ENCODE results near the gene GSN.

The GSN gene

DNA sequence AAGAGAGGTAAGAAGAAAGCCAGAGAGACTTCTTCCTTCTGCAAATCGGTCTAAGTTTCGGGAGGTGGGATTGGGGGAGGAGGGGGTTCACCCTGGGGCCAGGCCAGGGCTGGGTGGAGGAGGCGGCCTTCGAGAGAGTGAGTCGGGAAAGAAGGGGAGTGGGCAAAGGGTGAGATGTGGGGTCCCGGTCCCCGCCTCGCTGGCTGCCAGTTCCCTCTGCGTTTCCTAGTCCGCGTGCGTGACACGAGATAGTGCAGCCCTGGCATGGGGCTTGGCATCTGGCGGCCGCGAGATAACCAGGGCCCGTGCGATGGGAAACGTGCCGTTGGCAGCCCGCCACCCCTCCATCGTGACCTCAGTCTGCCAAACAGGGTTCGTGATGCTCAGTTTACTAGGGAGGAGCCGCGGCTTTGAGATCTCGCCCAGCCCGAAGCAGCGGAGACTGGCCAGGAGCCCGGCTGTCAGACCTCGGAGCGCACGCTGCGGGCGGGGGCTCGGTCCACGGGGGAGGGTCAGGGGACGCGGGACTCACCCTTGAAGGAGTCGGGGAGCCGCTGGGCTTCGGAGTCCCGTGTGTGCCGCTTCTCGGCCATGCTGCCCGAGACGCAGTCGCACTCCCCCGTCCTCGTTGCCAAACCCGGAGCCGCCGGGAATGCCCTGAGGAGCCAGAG, 101.8 kb downstream of the GSN start, which contains the start of gene STOM:
Gene STOM (minus strand): TSS at position 656 of the 671 bp plus-strand sequence. CDS start 63 bp downstream, at position 593.
- H3K27ac ChIP-seq (ENCODE audit: low read depth, low read length), result no peak within 1 kb of the TSS

DNA sequence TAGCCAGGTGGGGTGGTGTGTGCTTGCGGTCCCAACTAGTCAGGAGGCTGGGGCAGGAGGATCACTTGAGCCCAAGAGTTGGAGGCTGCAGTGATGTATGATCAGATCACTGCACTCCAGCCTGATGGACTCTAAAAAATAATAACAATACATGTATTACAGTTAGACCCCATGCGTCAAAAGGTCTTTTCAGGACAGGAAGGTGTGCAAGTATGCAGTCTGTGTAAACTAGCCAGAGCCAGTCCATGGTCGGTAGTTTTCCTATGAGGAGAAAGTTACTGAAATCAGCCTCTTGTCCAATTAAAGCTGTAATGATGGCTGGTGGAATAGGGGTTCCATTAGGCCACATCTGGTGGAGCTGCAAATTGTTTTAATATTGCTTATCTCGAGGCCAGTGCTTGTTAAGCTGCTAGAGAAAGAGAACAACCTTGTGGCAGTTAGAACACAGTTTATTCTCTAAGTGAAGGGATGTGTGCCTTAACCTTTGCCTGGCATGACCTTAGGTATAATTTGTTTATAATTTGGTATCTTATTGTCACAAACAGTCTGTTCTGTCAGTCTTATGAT, 103.6 kb downstream of the GSN start:
- TF ChIP-seq EZH2phosphoT487 (IDR thresholded peaks at IDR 0.05; ENCODE audit: borderline replicate concordance, low read length), result no peak
- TF ChIP-seq, protein P1, sequence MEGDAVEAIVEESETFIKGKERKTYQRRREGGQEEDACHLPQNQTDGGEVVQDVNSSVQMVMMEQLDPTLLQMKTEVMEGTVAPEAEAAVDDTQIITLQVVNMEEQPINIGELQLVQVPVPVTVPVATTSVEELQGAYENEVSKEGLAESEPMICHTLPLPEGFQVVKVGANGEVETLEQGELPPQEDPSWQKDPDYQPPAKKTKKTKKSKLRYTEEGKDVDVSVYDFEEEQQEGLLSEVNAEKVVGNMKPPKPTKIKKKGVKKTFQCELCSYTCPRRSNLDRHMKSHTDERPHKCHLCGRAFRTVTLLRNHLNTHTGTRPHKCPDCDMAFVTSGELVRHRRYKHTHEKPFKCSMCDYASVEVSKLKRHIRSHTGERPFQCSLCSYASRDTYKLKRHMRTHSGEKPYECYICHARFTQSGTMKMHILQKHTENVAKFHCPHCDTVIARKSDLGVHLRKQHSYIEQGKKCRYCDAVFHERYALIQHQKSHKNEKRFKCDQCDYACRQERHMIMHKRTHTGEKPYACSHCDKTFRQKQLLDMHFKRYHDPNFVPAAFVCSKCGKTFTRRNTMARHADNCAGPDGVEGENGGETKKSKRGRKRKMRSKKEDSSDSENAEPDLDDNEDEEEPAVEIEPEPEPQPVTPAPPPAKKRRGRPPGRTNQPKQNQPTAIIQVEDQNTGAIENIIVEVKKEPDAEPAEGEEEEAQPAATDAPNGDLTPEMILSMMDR (IDR thresholded peaks at IDR 0.05; ENCODE audit: low read depth, low read length, poor library complexity, severe bottlenecking), result no peak
- H3K27me3 ChIP-seq (ENCODE audit: control insufficient read depth, low read length), result peaks cover 10% of the 10 kb centered on the region; the same call in 1 of the 2 replicates
- H3F3A ChIP-seq (ENCODE audit: control insufficient read depth, insufficient read depth), result peaks cover 6% of the 10 kb centered on the region; the same call in 1 of the 2 replicates
- H3K27ac ChIP-seq (ENCODE audit: low read depth, low read length), result no peak overlapping the region
- peaks cover 20% of the 10 kb centered on the region for H3K4me1 ChIP-seq (ENCODE audit: control insufficient read depth, low read length)
- no peaks in the 10 kb centered on the region for H3K79me2 ChIP-seq (ENCODE audit: control insufficient read depth, low read length)
- no peaks in the 10 kb centered on the region for H4K20me1 ChIP-seq (ENCODE audit: control insufficient read depth, insufficient read depth, low read depth, low read length)
- no peaks in the 10 kb centered on the region for H3K9me2 ChIP-seq (replicated peaks; ENCODE audit: control insufficient read depth, low read length)
- no peaks in the 10 kb centered on the region for H3K9me3 ChIP-seq (ENCODE audit: control insufficient read depth, insufficient read depth, low read length)
- no peaks in the 10 kb centered on the region for H3K36me3 ChIP-seq (ENCODE audit: control insufficient read depth, low read length)
- no peak overlapping the region for H3K4me3 ChIP-seq (ENCODE audit: low read length)
- no peak overlapping the region for H3K4me2 ChIP-seq (ENCODE audit: low read length)

More for the DNA sequence above, 101.8 kb downstream of the GSN start, which contains the start of gene STOM:
- H3K4me2 ChIP-seq (ENCODE audit: low read length), result peak within 1 kb of the TSS; percentile 99
- H3F3A ChIP-seq (ENCODE audit: control insufficient read depth, insufficient read depth), result peaks cover 6% of the 10 kb centered on the region; the same call in 1 of the 2 replicates
- no peaks in the 10 kb centered on the region for H3K9me2 ChIP-seq (replicated peaks; ENCODE audit: control insufficient read depth, low read length)
- no peaks in the 10 kb centered on the region for H3K79me2 ChIP-seq (ENCODE audit: control insufficient read depth, low read length)
- H3K27me3 ChIP-seq (ENCODE audit: control insufficient read depth, low read length), result peaks cover 10% of the 10 kb centered on the region; the same call in 1 of the 2 replicates
- TF ChIP-seq, protein P1 (IDR thresholded peaks at IDR 0.05; ENCODE audit: low read depth, low read length, poor library complexity, severe bottlenecking), result no peak
- no peak; the same call in 1 of the 2 replicates for TF ChIP-seq EZH2phosphoT487 (IDR thresholded peaks at IDR 0.05; ENCODE audit: borderline replicate concordance, low read length)
- H3K4me1 ChIP-seq (ENCODE audit: control insufficient read depth, low read length), result peaks cover 20% of the 10 kb centered on the region
- H3K9me3 ChIP-seq (ENCODE audit: control insufficient read depth, insufficient read depth, low read length), result no peaks in the 10 kb centered on the region
- H4K20me1 ChIP-seq (ENCODE audit: control insufficient read depth, insufficient read depth, low read depth, low read length), result no peaks in the 10 kb centered on the region
- peak within 1 kb of the TSS; percentile 94 for H3K4me3 ChIP-seq (ENCODE audit: low read length)
- H3K36me3 ChIP-seq (ENCODE audit: control insufficient read depth, low read length), result no peaks in the 10 kb centered on the region

DNA sequence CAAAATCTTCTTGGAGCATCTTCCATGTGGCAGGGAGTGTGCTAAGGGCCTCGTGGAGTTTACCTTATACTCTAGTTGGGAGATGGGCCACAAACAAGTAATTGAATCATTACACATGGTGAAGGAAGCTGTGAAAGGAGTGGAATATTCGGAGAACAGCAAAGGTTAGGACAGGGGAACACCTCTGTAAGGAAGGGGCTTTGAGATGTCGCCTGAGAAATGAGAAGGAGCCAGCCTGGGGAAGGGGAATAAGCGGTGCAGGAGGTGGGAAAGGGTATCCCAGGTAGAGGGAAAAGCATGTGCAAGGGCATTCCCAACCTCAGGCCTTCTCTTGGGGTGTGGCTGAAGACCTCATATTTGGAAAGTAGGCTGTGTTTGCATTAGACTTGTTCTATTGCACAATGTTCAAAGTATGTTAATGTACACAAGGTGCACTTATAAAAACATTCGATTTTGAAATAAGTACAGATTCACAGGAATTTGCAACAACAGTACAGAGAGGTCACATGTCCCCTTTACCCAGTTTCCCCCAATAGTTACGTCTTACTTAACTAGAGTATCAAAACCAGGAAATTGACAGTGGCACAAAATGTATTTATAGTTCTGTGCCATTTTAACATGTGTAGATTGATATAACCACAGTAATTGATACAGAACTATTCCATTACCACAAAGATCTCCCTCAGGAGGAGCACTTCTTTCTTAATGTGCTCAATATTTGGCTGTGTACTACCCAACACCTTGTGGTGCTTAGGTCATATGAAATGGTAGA, 104.5 kb downstream of the GSN start:
- H4K20me1 ChIP-seq (ENCODE audit: control insufficient read depth, insufficient read depth, low read depth, low read length), result no peaks in the 10 kb centered on the region
- H3F3A ChIP-seq (ENCODE audit: control insufficient read depth, insufficient read depth), result peaks cover 4% of the 10 kb centered on the region; the same call in 1 of the 2 replicates
- H3K4me2 ChIP-seq (ENCODE audit: low read length), result no peak overlapping the region
- H3K27me3 ChIP-seq (ENCODE audit: control insufficient read depth, low read length), result peaks cover 10% of the 10 kb centered on the region; the same call in 1 of the 2 replicates
- H3K79me2 ChIP-seq (ENCODE audit: control insufficient read depth, low read length), result no peaks in the 10 kb centered on the region
- H3K9me2 ChIP-seq (replicated peaks; ENCODE audit: control insufficient read depth, low read length), result no peaks in the 10 kb centered on the region
- TF ChIP-seq EZH2phosphoT487 (IDR thresholded peaks at IDR 0.05; ENCODE audit: borderline replicate concordance, low read length), result no peak
- TF ChIP-seq, protein P1 (IDR thresholded peaks at IDR 0.05; ENCODE audit: low read depth, low read length, poor library complexity, severe bottlenecking), result no peak
- no peak overlapping the region for H3K4me3 ChIP-seq (ENCODE audit: low read length)
- peaks cover 20% of the 10 kb centered on the region for H3K4me1 ChIP-seq (ENCODE audit: control insufficient read depth, low read length)
- H3K36me3 ChIP-seq (ENCODE audit: control insufficient read depth, low read length), result no peaks in the 10 kb centered on the region
- H3K27ac ChIP-seq (ENCODE audit: low read depth, low read length), result no peak overlapping the region
- H3K9me3 ChIP-seq (ENCODE audit: control insufficient read depth, insufficient read depth, low read length), result no peaks in the 10 kb centered on the region
